ENCODE data around the gene ELOVL6.

- no peak for TF ChIP-seq CTCF (IDR thresholded peaks at IDR 0.05; ENCODE audit: low read depth, low read length)
- TF ChIP-seq POLR2A (IDR thresholded peaks at IDR 0.05; ENCODE audit: extremely low read depth, insufficient read length), result no peak
- no peak for TF ChIP-seq MYC (IDR thresholded peaks at IDR 0.05; ENCODE audit: low read depth, low read length)
Measured at GRCh38 chr4:110236324-110236723, 37.9 kb upstream of the ELOVL6 start.

Measured in NB4 (cell line).